ENCODE results near the gene MORC2. TPM values are rescaled to one million over a fixed set of nuclear protein-coding genes. Genes with fewer than 3 reads are reported as not detected.

The MORC2 gene
- total RNA-seq, 5 donors from 2014 or later (not counting 1 experiment from before 2014, with no cell fraction given) = 33.6 to 49.1 (median 45.4) TPM

- H3K9me3 Mint-ChIP-seq = peaks cover 0 to 18% (median 8%) of the 10 kb centered on the region in 3 donors
- peaks cover 19 to 43% (median 33%) of the 10 kb centered on the region in 3 donors for H3K4me1 Mint-ChIP-seq
- no peak overlapping the region for H3K27ac Mint-ChIP-seq
Observed at GRCh38 chr22:30964858-30965257, 3.7 kb downstream of the MORC2 start.

DNA sequence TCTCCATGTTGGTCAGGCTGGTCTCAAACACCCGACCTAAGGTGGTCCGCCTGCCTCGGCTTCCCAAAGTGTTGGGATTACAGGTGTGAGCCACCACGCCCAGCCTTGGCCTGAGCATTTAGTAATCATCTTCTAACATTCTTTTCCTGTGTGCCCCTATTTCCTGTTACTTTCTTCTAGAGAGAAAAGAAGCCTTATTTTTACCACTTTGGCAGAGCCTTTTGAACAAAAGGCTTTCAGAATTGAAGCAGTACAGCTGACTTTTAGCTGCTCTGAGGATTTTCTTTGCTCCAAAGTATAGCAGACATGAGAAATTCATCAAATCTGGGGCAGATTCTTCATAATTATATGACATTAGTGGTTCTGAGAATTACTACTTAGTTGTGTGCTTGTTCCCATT lies 13.4 kb downstream of the MORC2 start:
- peak in 3 of 4 experiments; percentile 66 to 69 (median 68) for ATAC-seq (replicated peaks in 1 of 4)
- H3K9me3 ChIP-seq = no peaks in the 10 kb centered on the region
- peaks cover 0 to 27% of the 10 kb centered on the region in 2 donors for H3K36me3 ChIP-seq (ENCODE audit: control insufficient read depth in 2 of 2, extremely low read depth in 1 of 2, insufficient read depth in 1 of 2, low read length in 1 of 2)

More at GRCh38 chr22:30964858-30965257, 3.7 kb downstream of the MORC2 start:
- H3K36me3 ChIP-seq (ENCODE audit: control insufficient read depth in 2 of 2, extremely low read depth in 1 of 2, insufficient read depth in 1 of 2, low read length in 1 of 2) = no peaks in the 10 kb centered on the region
- H3K27me3 Mint-ChIP-seq = no peaks in the 10 kb centered on the region
- no peak overlapping the region for H3K4me3 Mint-ChIP-seq
- ATAC-seq (replicated peaks in 1 of 4) (no peak), DNase-seq (no peak)
- no peak overlapping the region for H3K27ac ChIP-seq (ENCODE audit: low read length)
- POLR2A ChIA-PET = interaction anchor here in 1 of 2 donors (0.6 kb wide), 1 partner anchor 147 kb away, joined by 13 read pairs; no protein-coding TSS in a partner anchor
- peaks cover under 1 to 10% of the 10 kb centered on the region in 2 experiments for H3K4me1 ChIP-seq (ENCODE audit: control insufficient read depth in 1 of 2, extremely low read depth in 1 of 2, insufficient read depth in 2 of 2, low read length in 2 of 2)
- no peaks in the 10 kb centered on the region for H3K27me3 ChIP-seq (replicated peaks in 1 of 2; ENCODE audit: control insufficient read depth in 2 of 2, extremely low read depth in 1 of 2, insufficient read depth in 2 of 2, low read length in 1 of 2)
- CTCF ChIA-PET = interaction anchor here in 1 of 2 donors (0.8 kb wide), 1 partner anchor 19 kb away, joined by 4 read pairs; no protein-coding TSS in a partner anchor
- H3K9me3 ChIP-seq = peaks cover 7% of the 10 kb centered on the region
- peaks cover 20% of the 10 kb centered on the region for H3K36me3 Mint-ChIP-seq
- WGBS (ENCODE audit: insufficient coverage) = 100% methylated on average over 3 of the region's 4 CpGs
- H3K4me3 ChIP-seq (ENCODE audit: control insufficient read depth in 1 of 2, extremely low read depth in 1 of 2, low read length in 1 of 2) = no peak overlapping the region

DNA sequence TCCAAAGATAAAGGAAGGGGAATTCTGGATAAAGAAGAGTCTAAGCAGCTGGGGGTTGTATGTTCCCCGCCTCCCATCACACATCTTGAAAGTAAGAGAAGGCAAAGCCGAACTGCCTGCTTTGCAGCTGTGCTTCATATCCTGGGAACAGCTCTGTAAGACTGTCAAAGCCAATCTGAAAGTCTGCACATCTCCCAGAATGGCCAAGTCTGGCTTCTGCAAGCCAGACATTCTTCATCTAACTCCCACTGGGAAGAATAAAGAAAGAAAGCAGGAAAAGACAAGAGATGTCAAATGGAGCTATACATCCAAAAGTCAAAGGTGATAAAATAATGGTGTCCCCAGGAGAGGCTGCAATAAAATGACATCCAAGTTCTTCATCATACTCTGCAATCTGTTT lies 15.4 kb downstream of the MORC2 start:
- Histone ChIP-seq H3K9me3 (no peaks in the 10 kb centered on the region), H3K27me3 (replicated peaks in 1 of 2; ENCODE audit: control insufficient read depth in 2 of 2, extremely low read depth in 1 of 2, insufficient read depth in 2 of 2, low read length in 1 of 2) (no peaks in the 10 kb centered on the region), H3K36me3 (ENCODE audit: control insufficient read depth in 2 of 2, extremely low read depth in 1 of 2, insufficient read depth in 1 of 2, low read length in 1 of 2) (peaks cover 4 to 45% of the 10 kb centered on the region in 2 donors), H3K27ac (ENCODE audit: low read length) (no peak overlapping the region), H3K4me3 (ENCODE audit: control insufficient read depth in 1 of 2, extremely low read depth in 1 of 2, low read length in 1 of 2) (no peak overlapping the region), H3K4me1 (ENCODE audit: control insufficient read depth in 1 of 2, extremely low read depth in 1 of 2, insufficient read depth in 2 of 2, low read length in 2 of 2) (peaks cover 23 to 39% of the 10 kb centered on the region in 2 experiments)
- Mint-ChIP-seq H3K9me3 (no peaks in the 10 kb centered on the region), H3K27me3 (no peaks in the 10 kb centered on the region), H3K36me3 (peaks cover 44% of the 10 kb centered on the region), H3K4me3 (peak overlapping the region in 1 of 3 donors; percentile 59), H3K4me1 (peaks cover 69 to 76% (median 69%) of the 10 kb centered on the region in 3 donors), H3K27ac (peak overlapping the region in 1 of 2 donors; percentile 46)
- no peak for DNase-seq
- CTCF ChIA-PET = interaction anchor here in 1 of 2 donors (1.0 kb wide), 1 partner anchor 33 kb away, joined by 4 read pairs; no protein-coding TSS in a partner anchor
- POLR2A ChIA-PET = interaction anchor here in 1 of 2 donors (0.8 kb wide), 1 partner anchor 15 kb away, joined by 3 read pairs; no protein-coding TSS in a partner anchor
- no peak for ATAC-seq (replicated peaks in 1 of 4)
- no CpG with 5 or more reads among the region's 2 CpGs for WGBS (ENCODE audit: insufficient coverage)

More for the DNA sequence above, 13.4 kb downstream of the MORC2 start:
- WGBS (ENCODE audit: insufficient coverage) = no CpG with 5 or more reads among the region's 4 CpGs
- DNase-seq = no peak
- Histone ChIP-seq H3K27me3 (replicated peaks in 1 of 2; ENCODE audit: control insufficient read depth in 2 of 2, extremely low read depth in 1 of 2, insufficient read depth in 2 of 2, low read length in 1 of 2) (no peaks in the 10 kb centered on the region), H3K27ac (ENCODE audit: low read length) (no peak overlapping the region), H3K4me3 (ENCODE audit: control insufficient read depth in 1 of 2, extremely low read depth in 1 of 2, low read length in 1 of 2) (no peak overlapping the region), H3K4me1 (ENCODE audit: control insufficient read depth in 1 of 2, extremely low read depth in 1 of 2, insufficient read depth in 2 of 2, low read length in 2 of 2) (peaks cover 20 to 35% of the 10 kb centered on the region in 2 experiments)
- POLR2A ChIA-PET = interaction anchor here in 1 of 2 donors (1.0 kb wide), 1 partner anchor 14 kb away, joined by 5 read pairs; the partner anchor contains the start of genes MORC2 and TUG1
- H3K4me1 Mint-ChIP-seq = peaks cover 77 to 82% (median 79%) of the 10 kb centered on the region in 3 donors
- H3K36me3 Mint-ChIP-seq = peaks cover 32% of the 10 kb centered on the region
- H3K27ac Mint-ChIP-seq = peak overlapping the region; percentile 85 to 86
- peak overlapping the region in 2 of 3 donors; percentile 28 to 80 for H3K4me3 Mint-ChIP-seq
- no peaks in the 10 kb centered on the region for H3K9me3 Mint-ChIP-seq
- CTCF ChIA-PET = interaction anchor here in 1 of 2 donors (1.0 kb wide), 1 partner anchor 9 kb away, joined by 4 read pairs; no protein-coding TSS in a partner anchor
- no peaks in the 10 kb centered on the region for H3K27me3 Mint-ChIP-seq

DNA sequence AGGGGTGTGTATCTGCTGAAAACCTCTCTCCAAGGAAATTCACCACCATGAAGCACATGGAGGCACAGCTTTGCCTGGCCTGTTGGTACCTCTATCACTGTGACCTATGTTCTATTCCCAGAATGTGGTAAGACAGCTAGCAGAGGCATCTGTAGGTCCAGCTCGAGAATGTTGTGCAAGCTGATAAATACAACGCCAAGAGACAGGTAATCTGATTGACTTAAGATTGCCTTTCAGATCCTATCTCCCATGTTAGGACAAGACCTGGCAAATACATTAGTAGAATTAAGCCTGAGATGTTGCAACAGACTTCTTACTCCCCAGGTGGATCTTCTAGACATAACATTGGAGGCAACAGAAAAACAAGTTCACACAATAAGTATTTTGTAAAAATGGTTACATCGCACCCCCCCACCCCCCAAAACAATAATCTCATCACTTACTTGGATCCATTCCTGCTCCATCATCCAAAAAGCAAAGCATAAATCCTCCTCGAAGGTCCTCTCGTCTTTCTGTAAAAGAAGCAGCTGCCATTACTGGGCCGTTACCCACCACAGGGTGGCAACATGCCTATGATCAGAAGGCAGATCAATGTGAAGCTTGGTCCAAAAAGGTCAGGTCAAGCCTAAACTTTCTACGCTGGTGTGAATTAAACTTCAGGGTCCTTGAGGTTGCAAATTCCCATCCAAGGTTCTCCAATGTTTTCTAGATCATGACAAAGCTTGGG lies 18.5 kb downstream of the MORC2 start:
- Mint-ChIP-seq H3K9me3 (no peaks in the 10 kb centered on the region), H3K4me3 (no peak overlapping the region), H3K4me1 (peaks cover 55 to 66% (median 59%) of the 10 kb centered on the region in 3 donors), H3K27me3 (no peaks in the 10 kb centered on the region), H3K27ac (no peak overlapping the region), H3K36me3 (peaks cover 54% of the 10 kb centered on the region)
- Histone ChIP-seq H3K9me3 (no peaks in the 10 kb centered on the region), H3K27ac (ENCODE audit: low read length) (no peak overlapping the region), H3K4me1 (ENCODE audit: control insufficient read depth in 1 of 2, extremely low read depth in 1 of 2, insufficient read depth in 2 of 2, low read length in 2 of 2) (peaks cover 17 to 32% of the 10 kb centered on the region in 2 experiments), H3K27me3 (replicated peaks in 1 of 2; ENCODE audit: control insufficient read depth in 2 of 2, extremely low read depth in 1 of 2, insufficient read depth in 2 of 2, low read length in 1 of 2) (no peaks in the 10 kb centered on the region), H3K4me3 (ENCODE audit: control insufficient read depth in 1 of 2, extremely low read depth in 1 of 2, low read length in 1 of 2) (no peak overlapping the region), H3K36me3 (ENCODE audit: control insufficient read depth in 2 of 2, extremely low read depth in 1 of 2, insufficient read depth in 1 of 2, low read length in 1 of 2) (peaks cover 6 to 60% of the 10 kb centered on the region in 2 donors)
- POLR2A ChIA-PET = interaction anchor here in 1 of 2 donors (0.8 kb wide), 1 partner anchor 301 kb away, joined by 3 read pairs; no protein-coding TSS in a partner anchor
- WGBS (ENCODE audit: insufficient coverage) = 98% methylated on average over 6 of the region's 7 CpGs
- DNase-seq (no peak), ATAC-seq (replicated peaks in 1 of 4) (no peak)
- CTCF ChIA-PET = interaction anchor here in 1 of 2 donors (1.2 kb wide), 1 partner anchor 18 kb away, joined by 4 read pairs; no protein-coding TSS in a partner anchor

DNA sequence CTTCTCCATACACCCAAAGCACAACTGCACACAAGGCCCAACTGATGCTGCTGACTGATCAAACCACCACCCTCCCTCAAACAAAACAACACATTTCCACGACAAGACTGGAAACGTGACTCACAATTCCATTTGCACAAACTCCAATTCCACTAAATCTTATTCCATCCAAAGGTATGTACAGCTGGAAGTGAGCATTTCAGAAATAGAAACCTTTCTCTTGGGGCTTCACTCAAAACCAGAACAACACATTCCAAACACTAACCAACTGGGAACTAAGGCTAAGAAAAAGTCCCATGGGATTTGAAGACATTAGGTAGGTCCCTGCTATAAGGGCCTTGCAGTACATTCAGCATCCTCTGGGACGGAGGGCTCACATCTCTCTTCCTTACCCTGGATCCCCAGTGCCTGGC lies 19.6 kb downstream of the MORC2 start:
- peaks cover 9 to 71% of the 10 kb centered on the region in 2 donors for H3K36me3 ChIP-seq (ENCODE audit: control insufficient read depth in 2 of 2, extremely low read depth in 1 of 2, insufficient read depth in 1 of 2, low read length in 1 of 2)
- Mint-ChIP-seq H3K9me3 (no peaks in the 10 kb centered on the region), H3K27ac (no peak overlapping the region), H3K27me3 (no peaks in the 10 kb centered on the region), H3K36me3 (peaks cover 60% of the 10 kb centered on the region), H3K4me3 (no peak overlapping the region), H3K4me1 (peaks cover 57 to 69% (median 66%) of the 10 kb centered on the region in 3 donors)
- 89% methylated on average over 3 of the region's 3 CpGs for WGBS (ENCODE audit: insufficient coverage)
- POLR2A ChIA-PET = no interaction called here
- no peaks in the 10 kb centered on the region for H3K9me3 ChIP-seq
- H3K4me1 ChIP-seq (ENCODE audit: control insufficient read depth in 1 of 2, extremely low read depth in 1 of 2, insufficient read depth in 2 of 2, low read length in 2 of 2) = peaks cover 21 to 26% of the 10 kb centered on the region in 2 experiments
- ATAC-seq (replicated peaks in 1 of 4) (no peak), DNase-seq (no peak)
- H3K27ac ChIP-seq (ENCODE audit: low read length) = no peak overlapping the region
- H3K27me3 ChIP-seq (replicated peaks in 1 of 2; ENCODE audit: control insufficient read depth in 2 of 2, extremely low read depth in 1 of 2, insufficient read depth in 2 of 2, low read length in 1 of 2) = no peaks in the 10 kb centered on the region
- H3K4me3 ChIP-seq (ENCODE audit: control insufficient read depth in 1 of 2, extremely low read depth in 1 of 2, low read length in 1 of 2) = no peak overlapping the region
- CTCF ChIA-PET = interaction anchor here in 1 of 2 donors (0.6 kb wide), 1 partner anchor 288 kb away, joined by 3 read pairs; no protein-coding TSS in a partner anchor

DNA sequence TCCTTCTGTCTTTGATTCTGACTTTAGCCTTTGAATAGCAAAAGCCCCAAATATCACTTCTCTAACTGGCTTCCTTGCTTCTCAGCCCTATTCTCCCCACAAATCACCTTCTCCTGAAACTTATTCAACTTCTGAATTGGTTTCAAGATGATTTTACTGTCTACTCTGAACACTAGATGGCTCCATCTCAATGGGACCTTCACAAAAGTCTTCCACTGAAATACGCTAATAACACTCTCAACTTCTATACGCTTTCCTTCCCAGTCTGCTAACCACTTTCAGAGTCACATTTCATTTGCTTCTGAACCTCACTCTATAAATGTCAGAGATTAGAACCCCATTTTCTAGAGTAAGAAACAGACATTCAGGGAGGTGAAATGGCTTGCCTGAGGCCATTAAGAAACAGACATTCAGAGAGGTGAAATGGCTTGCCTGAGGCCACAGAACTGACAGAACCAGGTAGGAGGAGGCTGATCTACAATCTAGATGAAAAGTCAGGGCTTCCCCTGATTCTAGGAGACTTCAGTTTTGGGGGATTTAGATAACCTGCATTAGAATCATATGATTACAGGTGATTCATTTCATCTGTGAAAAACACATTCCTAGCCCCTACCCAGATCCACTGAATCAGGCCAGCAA lies 20.6 kb downstream of the MORC2 start:
- Histone ChIP-seq H3K9me3 (no peaks in the 10 kb centered on the region), H3K27ac (ENCODE audit: low read length) (no peak overlapping the region), H3K27me3 (replicated peaks in 1 of 2; ENCODE audit: control insufficient read depth in 2 of 2, extremely low read depth in 1 of 2, insufficient read depth in 2 of 2, low read length in 1 of 2) (no peaks in the 10 kb centered on the region), H3K4me3 (ENCODE audit: control insufficient read depth in 1 of 2, extremely low read depth in 1 of 2, low read length in 1 of 2) (no peak overlapping the region), H3K4me1 (ENCODE audit: control insufficient read depth in 1 of 2, extremely low read depth in 1 of 2, insufficient read depth in 2 of 2, low read length in 2 of 2) (peaks cover 28 to 35% of the 10 kb centered on the region in 2 experiments), H3K36me3 (ENCODE audit: control insufficient read depth in 2 of 2, extremely low read depth in 1 of 2, insufficient read depth in 1 of 2, low read length in 1 of 2) (peaks cover 9 to 62% of the 10 kb centered on the region in 2 donors)
- H3K36me3 Mint-ChIP-seq = peaks cover 62% of the 10 kb centered on the region
- ChIA-PET CTCF (interaction anchor here in 1 of 2 donors (0.6 kb wide), 1 partner anchor 137 kb away, joined by 4 read pairs; no protein-coding TSS in a partner anchor), POLR2A (interaction anchor here in 1 of 2 donors (0.6 kb wide), 1 partner anchor 463 kb away, joined by 5 read pairs; no protein-coding TSS in a partner anchor)
- H3K4me1 Mint-ChIP-seq = peaks cover 61 to 69% (median 66%) of the 10 kb centered on the region in 3 donors
- H3K4me3 Mint-ChIP-seq = no peak overlapping the region
- ATAC-seq (replicated peaks in 1 of 4) (peak; percentile 35 to 58 (median 42)), DNase-seq (peak in 1 of 35 experiments; percentile 65)
- no peak overlapping the region for H3K27ac Mint-ChIP-seq
- no CpG with 5 or more reads among the region's 2 CpGs for WGBS (ENCODE audit: insufficient coverage)
- H3K27me3 Mint-ChIP-seq = no peaks in the 10 kb centered on the region
- no peaks in the 10 kb centered on the region for H3K9me3 Mint-ChIP-seq

Data from T-cell (primary cell).